Endodermal cell (in vitro differentiated cells): ENCODE data around the gene TEF. TPM values are rescaled to one million over a fixed set of nuclear protein-coding genes. Genes with fewer than 3 reads are reported as not detected.

Experiments used
- DNase-seq: peaks from one replicate; pipeline ENCODE4 v3.0.0-alpha.2; 2017
- H3K27ac ChIP-seq: 2 replicates; pipeline ENCODE4 v1.5.1; 2013; ENCODE audit warnings: mild to moderate bottlenecking, low read depth, low read length, moderate library complexity
- H3K27me3 ChIP-seq: 2 replicates; pipeline ENCODE4 v1.6.1; 2013; ENCODE audit warnings: mild to moderate bottlenecking, low read length, moderate library complexity; ENCODE audit not compliant: insufficient read depth, control insufficient read depth, poor library complexity, severe bottlenecking
- H3K36me3 ChIP-seq: 2 replicates; pipeline ENCODE4 v1.7.0; 2013; ENCODE audit warnings: mild to moderate bottlenecking, low read length, moderate library complexity; ENCODE audit not compliant: control insufficient read depth, insufficient read depth
- H3K4me1 ChIP-seq: one replicate; pipeline ENCODE4 v1.7.0; 2013; ENCODE audit warnings: low read length; ENCODE audit not compliant: control insufficient read depth, insufficient read depth
- H3K4me3 ChIP-seq: 2 replicates; pipeline ENCODE4 v1.5.1; 2013; ENCODE audit warnings: mild to moderate bottlenecking, low read length, moderate library complexity
- H3K9ac ChIP-seq: 2 replicates; pipeline ENCODE4 v1.6.1; 2013; ENCODE audit warnings: mild to moderate bottlenecking, low read length, moderate library complexity; ENCODE audit not compliant: poor library complexity, severe bottlenecking; ENCODE audit errors: extremely low read depth
- H3K9me3 ChIP-seq: 2 replicates; pipeline ENCODE4 v1.6.1; 2013; ENCODE audit warnings: mild to moderate bottlenecking, low read length, moderate library complexity; ENCODE audit not compliant: control insufficient read depth
- H3K27ac Mint-ChIP-seq: 2 replicates; pipeline ENCODE4 v1.8.0; 2020; ENCODE audit warnings: mixed read lengths
- H3K27me3 Mint-ChIP-seq: 2 replicates; pipeline ENCODE4 v1.8.0; 2021; ENCODE audit warnings: mild to moderate bottlenecking, mixed read lengths; ENCODE audit not compliant: insufficient read depth
- H3K36me3 Mint-ChIP-seq: 2 replicates; pipeline ENCODE4 v1.8.0; 2020; ENCODE audit warnings: low read depth, mixed read lengths
- H3K4me1 Mint-ChIP-seq: 2 replicates; pipeline ENCODE4 v1.8.0; 2020; ENCODE audit warnings: mixed read lengths
- H3K4me3 Mint-ChIP-seq: 2 replicates; pipeline ENCODE4 v1.8.0; 2020; ENCODE audit warnings: mild to moderate bottlenecking, moderate library complexity, mixed read lengths
- H3K9me3 Mint-ChIP-seq: 2 replicates; pipeline ENCODE4 v1.8.0; 2020; ENCODE audit warnings: mild to moderate bottlenecking, mixed read lengths
- WGBS, 2 experiments: methylation state at CpG; one replicate each; pipeline versions ENCODE4 v1.1.5 to v1.1.7; 2013; ENCODE audit warnings: missing lambda C conversion rate in 2 of 2, mixed read lengths in 1 of 2; ENCODE audit not compliant: insufficient coverage in 1 of 2, insufficient read length in 1 of 2; 5-methylcytosine and 5-hydroxymethylcytosine counted together
- total RNA-seq, 2 donors: library from RNA; stranded (reverse); fragmentation: NEBNext Ultra II Directional in 1 of 2; extraction: Animal tissue kit (Norgen Biotek cat#: 25700) in 1 of 2; gene quantifications; 2 replicates in 1 of 2; 3 replicates in 1 of 2; pipeline ENCODE4 v1.2.1, GENCODE V29; 2021
- TF ChIP-seq, protein P1 (sequence below): fragments of 200-600 bp; sonication (generic); conservative IDR thresholded peaks from 2 replicates; pipeline ENCODE4 v1.5.0; 2021; ENCODE audit warnings: antibody characterized with exemption, mild to moderate bottlenecking

TEF gene
- total RNA-seq, 2 donors from 2014 or later, result 4.7 to 7.9 TPM

GRCh38 chr22:41351011-41351410, 30.7 kb upstream of the TEF start:
- no peaks in the 10 kb centered on the region for H3K9me3 Mint-ChIP-seq
- no peak overlapping the region for H3K9ac ChIP-seq
- H3K36me3 ChIP-seq, result peaks cover 54% of the 10 kb centered on the region
- H3K4me3 ChIP-seq, result no peak overlapping the region
- no peak overlapping the region for H3K4me3 Mint-ChIP-seq
- TF ChIP-seq, protein P1, sequence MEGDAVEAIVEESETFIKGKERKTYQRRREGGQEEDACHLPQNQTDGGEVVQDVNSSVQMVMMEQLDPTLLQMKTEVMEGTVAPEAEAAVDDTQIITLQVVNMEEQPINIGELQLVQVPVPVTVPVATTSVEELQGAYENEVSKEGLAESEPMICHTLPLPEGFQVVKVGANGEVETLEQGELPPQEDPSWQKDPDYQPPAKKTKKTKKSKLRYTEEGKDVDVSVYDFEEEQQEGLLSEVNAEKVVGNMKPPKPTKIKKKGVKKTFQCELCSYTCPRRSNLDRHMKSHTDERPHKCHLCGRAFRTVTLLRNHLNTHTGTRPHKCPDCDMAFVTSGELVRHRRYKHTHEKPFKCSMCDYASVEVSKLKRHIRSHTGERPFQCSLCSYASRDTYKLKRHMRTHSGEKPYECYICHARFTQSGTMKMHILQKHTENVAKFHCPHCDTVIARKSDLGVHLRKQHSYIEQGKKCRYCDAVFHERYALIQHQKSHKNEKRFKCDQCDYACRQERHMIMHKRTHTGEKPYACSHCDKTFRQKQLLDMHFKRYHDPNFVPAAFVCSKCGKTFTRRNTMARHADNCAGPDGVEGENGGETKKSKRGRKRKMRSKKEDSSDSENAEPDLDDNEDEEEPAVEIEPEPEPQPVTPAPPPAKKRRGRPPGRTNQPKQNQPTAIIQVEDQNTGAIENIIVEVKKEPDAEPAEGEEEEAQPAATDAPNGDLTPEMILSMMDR, result no peak
- no peaks in the 10 kb centered on the region for H3K4me1 ChIP-seq
- H3K36me3 Mint-ChIP-seq, result peaks cover 67% of the 10 kb centered on the region
- H3K27me3 Mint-ChIP-seq, result no peaks in the 10 kb centered on the region
- H3K27ac Mint-ChIP-seq, result no peak overlapping the region
- 88 to 96% methylated on average over 3 to 5 of the region's 5 CpGs for WGBS, 2 experiments
- no peak for DNase-seq
- H3K27me3 ChIP-seq, result no peaks in the 10 kb centered on the region
- no peaks in the 10 kb centered on the region for H3K9me3 ChIP-seq
- H3K4me1 Mint-ChIP-seq, result no peaks in the 10 kb centered on the region
- H3K27ac ChIP-seq, result no peak overlapping the region

DNA sequence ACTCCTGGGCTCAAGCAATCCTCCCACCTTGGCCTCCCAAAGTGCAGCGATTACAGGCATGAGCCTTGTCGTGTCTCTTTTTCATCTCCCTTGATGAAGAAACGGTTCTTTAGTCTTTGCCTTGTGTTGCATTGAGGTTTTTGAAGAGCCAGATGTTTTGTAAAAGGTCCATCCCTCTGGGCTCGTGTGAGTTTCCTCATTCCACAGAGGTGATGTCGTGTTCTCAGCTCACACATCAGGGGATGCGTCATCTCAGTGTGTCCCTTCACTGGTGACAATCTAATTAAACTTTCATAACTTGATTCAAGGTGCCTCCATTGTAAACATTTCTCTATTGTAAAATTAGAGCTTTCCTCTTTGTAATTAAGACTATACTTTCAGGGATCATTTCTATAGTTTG, 29.7 kb upstream of the TEF start:
- TF ChIP-seq, protein P1, result no peak
- H3K27me3 Mint-ChIP-seq, result no peaks in the 10 kb centered on the region
- H3K27ac ChIP-seq, result no peak overlapping the region
- WGBS, 2 experiments, result 90 to 93% methylated on average over 6 of the region's 6 CpGs
- no peaks in the 10 kb centered on the region for H3K4me1 ChIP-seq
- no peak for DNase-seq
- no peak overlapping the region for H3K9ac ChIP-seq
- no peaks in the 10 kb centered on the region for H3K9me3 Mint-ChIP-seq
- no peaks in the 10 kb centered on the region for H3K4me1 Mint-ChIP-seq
- peaks cover 49% of the 10 kb centered on the region for H3K36me3 ChIP-seq
- peak overlapping the region; percentile 33 for H3K27ac Mint-ChIP-seq
- no peak overlapping the region for H3K4me3 Mint-ChIP-seq
- H3K9me3 ChIP-seq, result no peaks in the 10 kb centered on the region
- no peak overlapping the region for H3K4me3 ChIP-seq
- peaks cover 68% of the 10 kb centered on the region for H3K36me3 Mint-ChIP-seq
- H3K27me3 ChIP-seq, result no peaks in the 10 kb centered on the region

- TF ChIP-seq, protein P1, result no peak
- Histone ChIP-seq H3K27me3 (no peaks in the 10 kb centered on the region), H3K4me3 (no peak overlapping the region), H3K9ac (no peak overlapping the region), H3K9me3 (no peaks in the 10 kb centered on the region), H3K4me1 (no peaks in the 10 kb centered on the region), H3K36me3 (peaks cover 44% of the 10 kb centered on the region), H3K27ac (no peak overlapping the region)
- no peak overlapping the region for H3K27ac Mint-ChIP-seq
- 94 to 99% methylated on average over 10 of the region's 10 CpGs for WGBS, 2 experiments
- no peak overlapping the region for H3K4me3 Mint-ChIP-seq
- peaks cover 2% of the 10 kb centered on the region for H3K4me1 Mint-ChIP-seq
- peaks cover 59% of the 10 kb centered on the region for H3K36me3 Mint-ChIP-seq
- H3K9me3 Mint-ChIP-seq, result no peaks in the 10 kb centered on the region
- DNase-seq, result no peak
- H3K27me3 Mint-ChIP-seq, result no peaks in the 10 kb centered on the region
These were observed 27.7 kb upstream of the TEF start for GRCh38 chr22:41353862-41354575.
